SK-N-MC (cell line): ENCODE data around the gene SPINK5.

Experiments used
- DNase-seq: peaks from one replicate; pipeline ENCODE4 v3.0.0-alpha.2; 2011; ENCODE audit warnings: low read depth, low spot score
- H3K27ac ChIP-seq: fragments of 200-600 bp; sonication (generic); 2 replicates; pipeline ENCODE4 v1.5.1; 2016; ENCODE audit warnings: mixed run types
- H3K36me3 ChIP-seq: fragments of 200-600 bp; sonication (generic); 2 replicates; pipeline ENCODE4 v1.6.1; 2017; ENCODE audit warnings: antibody characterized with exemption, low read length, mixed read lengths; ENCODE audit not compliant: insufficient read depth
- H3K4me3 ChIP-seq: fragments of 200-600 bp; sonication (generic); 2 replicates; pipeline ENCODE4 v1.5.1; 2016
- H3K9ac ChIP-seq: fragments of 200-600 bp; sonication (generic); 2 replicates; pipeline ENCODE4 v1.8.0; 2017; ENCODE audit warnings: mixed run types, mixed read lengths; ENCODE audit not compliant: insufficient read length
- H3K9me3 ChIP-seq: fragments of 200-600 bp; sonication (generic); 2 replicates; pipeline ENCODE4 v1.6.1; 2017; ENCODE audit warnings: low read depth, mild to moderate bottlenecking, antibody characterized with exemption, low read length, moderate library complexity, mixed read lengths
- EZH2 ChIP-seq: fragments of 200-600 bp; sonication (generic); IDR thresholded peaks from one replicate; pipeline ENCODE4 v1.6.1; 2017; ENCODE audit warnings: antibody characterized with exemption
- FOXP2 ChIP-seq: optimal IDR thresholded peaks from 2 replicates; pipeline ENCODE3; 2011; ENCODE audit warnings: mild to moderate bottlenecking, moderate library complexity; ENCODE audit not compliant: insufficient read depth; ENCODE audit errors: extremely low read length, control extremely low read depth
- POLR2AphosphoS5 ChIP-seq: IDR thresholded peaks from 2 replicates; pipeline ENCODE4 v1.6.1; 2012; ENCODE audit warnings: mild to moderate bottlenecking, low read depth, low read length, borderline replicate concordance

SPINK5 gene, protein sequence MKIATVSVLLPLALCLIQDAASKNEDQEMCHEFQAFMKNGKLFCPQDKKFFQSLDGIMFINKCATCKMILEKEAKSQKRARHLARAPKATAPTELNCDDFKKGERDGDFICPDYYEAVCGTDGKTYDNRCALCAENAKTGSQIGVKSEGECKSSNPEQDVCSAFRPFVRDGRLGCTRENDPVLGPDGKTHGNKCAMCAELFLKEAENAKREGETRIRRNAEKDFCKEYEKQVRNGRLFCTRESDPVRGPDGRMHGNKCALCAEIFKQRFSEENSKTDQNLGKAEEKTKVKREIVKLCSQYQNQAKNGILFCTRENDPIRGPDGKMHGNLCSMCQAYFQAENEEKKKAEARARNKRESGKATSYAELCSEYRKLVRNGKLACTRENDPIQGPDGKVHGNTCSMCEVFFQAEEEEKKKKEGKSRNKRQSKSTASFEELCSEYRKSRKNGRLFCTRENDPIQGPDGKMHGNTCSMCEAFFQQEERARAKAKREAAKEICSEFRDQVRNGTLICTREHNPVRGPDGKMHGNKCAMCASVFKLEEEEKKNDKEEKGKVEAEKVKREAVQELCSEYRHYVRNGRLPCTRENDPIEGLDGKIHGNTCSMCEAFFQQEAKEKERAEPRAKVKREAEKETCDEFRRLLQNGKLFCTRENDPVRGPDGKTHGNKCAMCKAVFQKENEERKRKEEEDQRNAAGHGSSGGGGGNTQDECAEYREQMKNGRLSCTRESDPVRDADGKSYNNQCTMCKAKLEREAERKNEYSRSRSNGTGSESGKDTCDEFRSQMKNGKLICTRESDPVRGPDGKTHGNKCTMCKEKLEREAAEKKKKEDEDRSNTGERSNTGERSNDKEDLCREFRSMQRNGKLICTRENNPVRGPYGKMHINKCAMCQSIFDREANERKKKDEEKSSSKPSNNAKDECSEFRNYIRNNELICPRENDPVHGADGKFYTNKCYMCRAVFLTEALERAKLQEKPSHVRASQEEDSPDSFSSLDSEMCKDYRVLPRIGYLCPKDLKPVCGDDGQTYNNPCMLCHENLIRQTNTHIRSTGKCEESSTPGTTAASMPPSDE

DNA sequence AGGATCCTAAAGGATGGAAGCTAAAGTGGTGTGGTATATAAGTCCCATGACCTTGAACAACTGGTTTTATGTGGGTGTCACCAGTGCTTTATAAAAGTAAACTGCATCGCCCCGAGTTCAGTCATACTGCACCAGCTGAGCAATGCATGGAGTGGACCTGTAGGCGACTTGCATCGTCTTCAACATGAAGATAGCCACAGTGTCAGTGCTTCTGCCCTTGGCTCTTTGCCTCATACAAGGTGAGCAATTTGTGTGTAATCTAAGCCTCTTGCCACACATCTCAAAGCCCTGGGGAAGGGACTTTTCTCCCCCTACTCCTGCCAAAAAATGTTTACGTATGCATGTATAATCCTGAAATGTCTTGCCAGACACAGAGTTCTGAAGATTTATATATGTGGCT, at the start of gene SPINK5:
Gene SPINK5 (plus strand): TSS at position 120 of the 400 bp plus-strand sequence. CDS start 65 bp downstream, at position 185.
- H3K4me3 ChIP-seq, result no peak within 1 kb of the TSS
- no peak within 1 kb of the TSS for H3K9ac ChIP-seq
- no peaks in the 10 kb centered on the region for H3K9me3 ChIP-seq
- no peak within 1 kb of the TSS for H3K27ac ChIP-seq
- H3K36me3 ChIP-seq, result no peaks in the 10 kb centered on the region
- TF ChIP-seq POLR2AphosphoS5, result no peak
- TF ChIP-seq EZH2, result no peak
- no peak for TF ChIP-seq FOXP2
- no peak for DNase-seq

DNA sequence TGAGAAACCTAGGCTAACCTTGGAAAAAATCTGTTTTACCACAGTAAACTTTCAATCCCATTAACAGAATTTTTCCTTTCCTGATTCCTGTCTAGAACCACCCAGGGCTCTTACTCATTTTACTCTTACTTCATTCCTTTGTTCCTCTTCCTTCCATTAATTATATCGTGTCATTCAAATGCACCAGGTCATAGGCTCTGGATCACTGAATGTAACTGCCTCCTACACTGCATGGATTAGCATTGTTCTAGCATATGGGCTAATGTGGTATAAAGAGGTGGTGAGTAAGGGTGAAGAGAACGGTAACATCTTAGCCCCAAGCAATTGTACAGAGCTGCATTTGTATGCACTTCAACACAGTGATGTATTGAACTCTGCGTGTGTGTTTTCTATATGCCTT, 49.5 kb upstream of the SPINK5 start:
- Histone ChIP-seq H3K9ac (no peak overlapping the region), H3K9me3 (no peaks in the 10 kb centered on the region), H3K36me3 (no peaks in the 10 kb centered on the region), H3K4me3 (no peak overlapping the region), H3K27ac (no peak overlapping the region)
- DNase-seq, result no peak
- TF ChIP-seq FOXP2, result no peak
- TF ChIP-seq POLR2AphosphoS5, result no peak
- TF ChIP-seq EZH2, result no peak

DNA sequence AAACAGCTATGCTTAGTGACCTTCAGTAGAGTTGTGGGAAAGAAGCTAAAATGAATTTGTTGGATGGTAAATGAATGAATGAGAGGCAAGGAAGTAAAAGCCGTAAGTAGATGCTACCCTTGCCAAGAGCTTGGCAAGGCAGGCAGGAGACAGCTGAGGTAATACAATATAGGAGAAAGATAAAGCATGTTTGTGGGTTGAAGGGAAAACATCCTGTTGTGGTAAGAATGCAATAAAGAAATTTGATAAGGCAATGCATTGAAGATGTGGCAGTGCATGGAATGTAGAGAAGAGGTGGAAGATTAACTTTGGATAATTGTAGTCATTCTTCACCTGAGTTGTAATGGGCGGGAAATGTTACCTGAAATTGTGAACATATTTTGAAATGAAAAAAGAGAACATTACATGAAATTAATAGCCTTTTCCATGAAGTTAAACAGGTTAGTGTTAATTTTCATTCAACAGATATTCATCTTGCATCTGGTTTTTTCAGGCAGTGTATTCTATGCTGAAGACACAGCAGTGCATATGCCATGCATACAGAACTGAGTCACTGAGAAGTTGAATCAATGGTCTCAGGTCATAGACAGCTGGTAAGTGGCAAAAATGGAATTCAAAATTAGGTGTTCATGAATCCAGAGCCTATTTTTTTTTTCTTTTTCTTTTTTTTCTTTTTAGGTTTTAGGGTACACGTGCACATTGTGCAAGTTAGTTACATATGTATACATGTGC, 43.4 kb upstream of the SPINK5 start:
- Histone ChIP-seq H3K27ac (no peak overlapping the region), H3K4me3 (no peak overlapping the region), H3K9me3 (no peaks in the 10 kb centered on the region), H3K36me3 (no peaks in the 10 kb centered on the region), H3K9ac (no peak overlapping the region)
- DNase-seq, result no peak
- TF ChIP-seq FOXP2, result no peak
- TF ChIP-seq POLR2AphosphoS5, result no peak
- TF ChIP-seq EZH2, result no peak

DNA sequence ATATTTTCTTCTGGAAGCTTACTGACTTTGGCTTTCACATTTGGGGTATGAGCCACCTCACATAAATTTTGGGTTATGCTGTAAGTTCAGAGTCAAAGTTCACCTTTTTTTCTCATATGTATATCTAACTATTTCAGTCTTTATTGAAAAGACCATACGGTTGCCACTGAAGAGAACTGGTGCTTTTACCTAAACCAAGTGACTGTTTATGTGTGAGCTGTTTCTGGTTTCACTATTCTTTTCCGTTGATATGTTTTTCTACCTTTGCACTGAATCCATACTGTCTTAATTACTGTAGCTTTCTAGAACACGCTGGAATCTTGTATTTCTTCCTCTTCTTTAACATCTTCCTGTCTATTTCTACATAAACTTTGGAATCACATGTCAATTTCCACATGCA, 36.3 kb upstream of the SPINK5 start:
- no peak overlapping the region for H3K9ac ChIP-seq
- no peak overlapping the region for H3K27ac ChIP-seq
- no peaks in the 10 kb centered on the region for H3K36me3 ChIP-seq
- no peak for DNase-seq
- H3K9me3 ChIP-seq, result no peaks in the 10 kb centered on the region
- TF ChIP-seq EZH2 (no peak), FOXP2 (no peak), POLR2AphosphoS5 (no peak)
- no peak overlapping the region for H3K4me3 ChIP-seq

DNA sequence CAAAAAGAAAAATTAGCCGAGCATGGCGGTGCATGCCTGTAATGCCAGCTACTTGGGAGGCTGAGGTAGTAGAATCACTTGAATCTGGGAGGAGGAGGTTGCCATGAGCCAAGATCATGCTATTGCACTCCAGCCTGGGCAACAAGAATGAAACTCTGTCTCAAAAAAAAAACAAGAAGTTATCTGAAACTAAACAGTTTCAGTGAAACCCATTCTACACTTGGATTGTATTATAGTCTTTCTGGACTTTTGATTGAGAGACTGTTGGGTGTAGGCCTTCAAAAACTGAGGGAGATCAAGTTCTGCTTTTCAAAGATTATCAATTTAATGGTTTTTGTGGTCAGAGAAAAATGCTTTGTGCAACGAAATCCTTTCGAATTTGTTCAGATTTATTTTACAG, 34.6 kb upstream of the SPINK5 start:
- Histone ChIP-seq H3K4me3 (no peak overlapping the region), H3K36me3 (no peaks in the 10 kb centered on the region), H3K9me3 (no peaks in the 10 kb centered on the region), H3K27ac (no peak overlapping the region), H3K9ac (no peak overlapping the region)
- DNase-seq, result no peak
- TF ChIP-seq FOXP2, result no peak
- no peak for TF ChIP-seq POLR2AphosphoS5
- no peak for TF ChIP-seq EZH2

DNA sequence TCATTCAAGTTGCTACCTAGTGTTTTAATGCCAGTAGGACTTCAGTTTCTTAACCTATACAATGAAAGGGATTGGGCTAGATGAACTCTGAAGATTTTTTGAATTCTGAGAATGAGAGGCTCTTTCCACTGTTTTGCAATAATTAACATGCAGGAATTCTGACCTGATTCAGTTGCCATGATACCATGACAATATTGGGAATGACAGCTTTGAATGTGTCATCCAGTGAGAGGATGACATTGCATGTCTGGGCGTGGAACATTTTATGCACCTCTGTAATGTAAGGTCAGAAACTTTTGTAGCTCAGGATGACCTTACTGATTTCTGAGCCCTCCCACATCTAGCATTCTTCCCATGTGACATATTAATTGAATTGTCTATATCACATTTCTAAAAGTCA, 30.6 kb upstream of the SPINK5 start:
- no peaks in the 10 kb centered on the region for H3K9me3 ChIP-seq
- TF ChIP-seq EZH2 (no peak), POLR2AphosphoS5 (no peak), FOXP2 (no peak)
- H3K4me3 ChIP-seq, result no peak overlapping the region
- H3K27ac ChIP-seq, result no peak overlapping the region
- H3K9ac ChIP-seq, result no peak overlapping the region
- H3K36me3 ChIP-seq, result no peaks in the 10 kb centered on the region
- DNase-seq, result no peak

DNA sequence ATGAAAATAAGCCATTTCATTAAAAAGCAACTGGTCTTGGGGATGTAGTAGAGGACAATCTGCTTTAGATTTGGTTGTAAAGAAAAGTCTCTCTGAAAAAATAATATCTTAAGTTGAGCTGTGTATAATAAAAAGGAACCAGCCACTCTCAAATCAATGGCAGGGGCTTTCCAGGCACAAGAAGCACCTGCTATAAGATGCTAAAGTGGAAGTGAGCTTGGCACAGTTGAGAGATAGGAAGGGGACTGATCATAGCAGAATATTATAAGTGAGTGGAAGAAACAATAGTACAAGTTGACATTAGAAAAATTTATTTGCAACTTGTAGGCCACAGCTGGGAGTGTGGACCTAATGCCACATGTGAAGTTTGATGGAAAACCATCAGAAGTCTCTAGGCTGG, 28.1 kb upstream of the SPINK5 start:
- TF ChIP-seq POLR2AphosphoS5, result no peak
- no peak for TF ChIP-seq EZH2
- TF ChIP-seq FOXP2, result no peak
- H3K27ac ChIP-seq, result no peak overlapping the region
- no peak overlapping the region for H3K4me3 ChIP-seq
- DNase-seq, result no peak
- no peak overlapping the region for H3K9ac ChIP-seq
- no peaks in the 10 kb centered on the region for H3K9me3 ChIP-seq
- no peaks in the 10 kb centered on the region for H3K36me3 ChIP-seq
